ENCODE results near the gene NTN5. TPM values are rescaled to one million over a fixed set of nuclear protein-coding genes. Genes with fewer than 3 reads are reported as not detected.
"Not testable (repeated sequence)": the region's sequence is repeated elsewhere in the genome, so short reads cannot be mapped to it uniquely, and the experiment has no call there.

The NTN5 gene
- total and polyA plus RNA-seq, 2 donors (not counting 1 experiment from before 2014, with no cell fraction given), result under 0.01 to 0.10 TPM

GRCh38 chr19:48687776-48688175 lies 15.0 kb upstream of the NTN5 start:
- Histone ChIP-seq H3K9ac (ENCODE audit: insufficient read depth, low read length) (no peak overlapping the region), H3K27me3 (ENCODE audit: control insufficient read depth, insufficient read depth, low read length) (no peaks in the 10 kb centered on the region), H3K4me3 (replicated peaks in 1 of 4; ENCODE audit: control extremely low read depth in 1 of 4, insufficient read depth in 1 of 4, low read depth in 3 of 4, low read length in 4 of 4) (no peak overlapping the region), H4K20me1 (ENCODE audit: control insufficient read depth, extremely low read depth, insufficient read depth, low read length) (no peaks in the 10 kb centered on the region), H3K4me1 (ENCODE audit: control insufficient read depth, extremely low read depth, insufficient read depth, low read length) (no peaks in the 10 kb centered on the region), H3K36me3 (ENCODE audit: control insufficient read depth, insufficient read depth, low read length) (no peaks in the 10 kb centered on the region), H3K9me3 (ENCODE audit: control insufficient read depth, insufficient read depth, low read depth, low read length) (no peaks in the 10 kb centered on the region), H2AFZ (ENCODE audit: low read length) (no peak overlapping the region), H3K27ac (ENCODE audit: insufficient read depth, low read length) (no peak overlapping the region), H3K4me2 (ENCODE audit: extremely low read depth, insufficient read depth, low read length) (no peak overlapping the region), H3K79me2 (ENCODE audit: control insufficient read depth, insufficient read depth, low read length) (no peaks in the 10 kb centered on the region)
- TF ChIP-seq EZH2 (IDR thresholded peaks at IDR 0.05; ENCODE audit: low read length, missing control alignments), result no peak
- TF ChIP-seq CTCF (conservative IDR thresholded peaks at IDR 0.05 in 1 of 2, IDR thresholded peaks at IDR 0.05 in 1 of 2; ENCODE audit: low read depth in 1 of 2, low read length in 2 of 2), result no peak
- no peak for DNase-seq (ENCODE audit: low read depth in 2 of 2)

- not testable (repeated sequence) for H3K79me2 ChIP-seq (ENCODE audit: control insufficient read depth, insufficient read depth, low read length); H3K9ac ChIP-seq (ENCODE audit: insufficient read depth, low read length); DNase-seq (ENCODE audit: low read depth in 2 of 2); H3K9me3 ChIP-seq (ENCODE audit: control insufficient read depth, insufficient read depth, low read depth, low read length); H3K4me3 ChIP-seq (replicated peaks in 1 of 4; ENCODE audit: control extremely low read depth in 1 of 4, insufficient read depth in 1 of 4, low read depth in 3 of 4, low read length in 4 of 4); H3K27me3 ChIP-seq (ENCODE audit: control insufficient read depth, insufficient read depth, low read length); H3K36me3 ChIP-seq (ENCODE audit: control insufficient read depth, insufficient read depth, low read length); H3K27ac ChIP-seq (ENCODE audit: insufficient read depth, low read length); H3K4me1 ChIP-seq (ENCODE audit: control insufficient read depth, extremely low read depth, insufficient read depth, low read length); H4K20me1 ChIP-seq (ENCODE audit: control insufficient read depth, extremely low read depth, insufficient read depth, low read length); H2AFZ ChIP-seq (ENCODE audit: low read length); H3K4me2 ChIP-seq (ENCODE audit: extremely low read depth, insufficient read depth, low read length)
These were observed 13.8 kb upstream of the NTN5 start for GRCh38 chr19:48686637-48687036.

GRCh38 chr19:48686088-48686487 lies 13.3 kb upstream of the NTN5 start:
- Histone ChIP-seq H4K20me1 (ENCODE audit: control insufficient read depth, extremely low read depth, insufficient read depth, low read length) (no peaks in the 10 kb centered on the region), H3K79me2 (ENCODE audit: control insufficient read depth, insufficient read depth, low read length) (no peaks in the 10 kb centered on the region), H2AFZ (ENCODE audit: low read length) (no peak overlapping the region), H3K27ac (ENCODE audit: insufficient read depth, low read length) (no peak overlapping the region), H3K4me1 (ENCODE audit: control insufficient read depth, extremely low read depth, insufficient read depth, low read length) (no peaks in the 10 kb centered on the region), H3K4me2 (ENCODE audit: extremely low read depth, insufficient read depth, low read length) (no peak overlapping the region), H3K27me3 (ENCODE audit: control insufficient read depth, insufficient read depth, low read length) (no peaks in the 10 kb centered on the region), H3K9ac (ENCODE audit: insufficient read depth, low read length) (no peak overlapping the region), H3K4me3 (replicated peaks in 1 of 4; ENCODE audit: control extremely low read depth in 1 of 4, insufficient read depth in 1 of 4, low read depth in 3 of 4, low read length in 4 of 4) (no peak overlapping the region), H3K36me3 (ENCODE audit: control insufficient read depth, insufficient read depth, low read length) (no peaks in the 10 kb centered on the region), H3K9me3 (ENCODE audit: control insufficient read depth, insufficient read depth, low read depth, low read length) (no peaks in the 10 kb centered on the region)
- no peak for DNase-seq (ENCODE audit: low read depth in 2 of 2)
- no peak for TF ChIP-seq CTCF (conservative IDR thresholded peaks at IDR 0.05 in 1 of 2, IDR thresholded peaks at IDR 0.05 in 1 of 2; ENCODE audit: low read depth in 1 of 2, low read length in 2 of 2)
- no peak for TF ChIP-seq EZH2 (IDR thresholded peaks at IDR 0.05; ENCODE audit: low read length, missing control alignments)

All from fibroblast of lung (primary cell).